Stromal cell of bone marrow (primary cell): ENCODE data around the gene ZNF320.
"Not testable (repeated sequence)": the region's sequence is repeated elsewhere in the genome, so short reads cannot be mapped to it uniquely, and the experiment has no call there.

Experiments used
- DNase-seq: peaks from one replicate; pipeline ENCODE4 v3.0.0-alpha.2; 2012; ENCODE audit warnings: low read depth

The ZNF320 gene

GRCh38 chr19:52897138-52897935, at the start of gene ZNF320:
Gene ZNF320 (minus strand): TSS chr19:52897635. CDS start chr19:52890255, 7,380 bp downstream.
- peak; percentile 87 for DNase-seq

DNA sequence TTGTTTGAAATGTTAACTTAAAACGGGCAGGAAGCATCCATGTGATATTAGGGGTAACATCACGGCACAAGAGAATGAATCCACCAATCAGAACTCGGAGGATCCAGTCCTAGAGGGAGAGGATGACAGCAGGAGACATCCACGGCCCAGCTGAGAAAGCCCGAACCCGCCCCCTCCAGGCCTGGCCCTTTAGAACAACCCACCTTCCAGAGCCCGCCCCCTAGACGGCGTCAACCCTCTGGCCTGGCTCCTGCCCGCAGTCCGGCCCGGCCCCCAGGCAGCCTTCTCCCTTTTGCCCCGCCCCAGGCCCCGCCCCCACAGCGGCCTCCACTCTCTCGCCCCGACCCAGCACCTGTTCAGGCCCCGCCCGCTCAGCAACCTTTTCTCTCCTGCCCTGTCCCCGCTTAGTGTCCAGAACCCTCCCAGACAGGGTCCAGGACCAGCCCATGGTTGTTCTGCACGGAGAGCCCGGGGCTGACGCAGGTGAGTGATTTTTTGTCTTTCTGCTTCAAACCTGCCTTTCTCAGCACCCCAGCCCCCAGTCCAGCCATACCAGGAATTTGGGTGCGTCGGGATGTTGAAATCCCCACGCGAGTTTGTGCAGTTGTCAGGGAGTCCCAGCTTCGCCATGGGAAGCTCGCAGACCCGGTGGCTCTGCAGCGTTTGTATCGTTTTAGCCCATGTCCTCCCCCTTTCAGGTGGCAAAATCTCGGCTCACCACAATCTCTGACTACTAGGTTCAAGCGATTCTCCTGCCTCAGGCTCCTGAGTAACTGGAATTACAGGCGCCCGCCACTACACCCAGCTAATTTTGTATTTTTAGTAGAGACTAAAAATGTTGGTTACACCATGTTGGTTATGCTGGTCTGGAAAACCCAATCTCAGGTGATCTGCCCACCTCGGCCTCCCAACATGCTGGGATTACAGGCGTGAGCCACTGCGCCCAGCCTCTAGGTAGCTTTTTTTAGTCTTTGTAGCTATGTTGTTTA, 49.2 kb upstream of the ZNF320 start:
- DNase-seq, result no peak

DNA sequence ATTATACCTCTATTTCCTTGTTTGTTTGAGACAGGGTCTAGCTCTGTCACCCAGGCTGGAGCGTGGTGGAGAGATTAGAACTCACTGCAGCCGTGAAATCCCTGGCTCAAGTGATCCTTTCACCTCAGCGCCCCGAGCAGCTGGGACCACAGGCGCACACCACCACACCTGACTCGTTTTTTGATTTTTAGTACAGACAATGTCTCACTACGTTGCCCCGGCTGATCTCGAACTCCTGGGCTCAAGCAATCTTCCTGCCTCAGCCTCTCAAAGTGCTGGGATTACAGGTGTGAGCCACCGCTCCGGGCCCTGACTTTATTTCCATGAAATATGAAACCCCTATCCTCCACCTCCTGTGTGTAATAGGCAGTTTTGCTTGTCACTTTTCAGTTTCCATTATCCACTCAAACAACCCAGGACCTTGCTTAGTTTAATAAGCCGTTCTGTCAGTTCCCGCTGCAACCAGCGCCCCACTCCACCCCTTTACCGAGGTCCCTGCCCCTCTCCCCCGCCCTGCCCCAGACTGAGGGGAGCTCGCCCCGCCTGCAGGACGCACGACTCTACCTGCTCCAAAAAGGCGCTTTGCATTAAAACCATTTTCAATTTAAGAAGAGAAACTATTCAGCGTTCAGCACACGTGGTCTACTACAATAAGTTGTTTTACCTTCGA, 48.4 kb upstream of the ZNF320 start:
- DNase-seq, result no peak

DNA sequence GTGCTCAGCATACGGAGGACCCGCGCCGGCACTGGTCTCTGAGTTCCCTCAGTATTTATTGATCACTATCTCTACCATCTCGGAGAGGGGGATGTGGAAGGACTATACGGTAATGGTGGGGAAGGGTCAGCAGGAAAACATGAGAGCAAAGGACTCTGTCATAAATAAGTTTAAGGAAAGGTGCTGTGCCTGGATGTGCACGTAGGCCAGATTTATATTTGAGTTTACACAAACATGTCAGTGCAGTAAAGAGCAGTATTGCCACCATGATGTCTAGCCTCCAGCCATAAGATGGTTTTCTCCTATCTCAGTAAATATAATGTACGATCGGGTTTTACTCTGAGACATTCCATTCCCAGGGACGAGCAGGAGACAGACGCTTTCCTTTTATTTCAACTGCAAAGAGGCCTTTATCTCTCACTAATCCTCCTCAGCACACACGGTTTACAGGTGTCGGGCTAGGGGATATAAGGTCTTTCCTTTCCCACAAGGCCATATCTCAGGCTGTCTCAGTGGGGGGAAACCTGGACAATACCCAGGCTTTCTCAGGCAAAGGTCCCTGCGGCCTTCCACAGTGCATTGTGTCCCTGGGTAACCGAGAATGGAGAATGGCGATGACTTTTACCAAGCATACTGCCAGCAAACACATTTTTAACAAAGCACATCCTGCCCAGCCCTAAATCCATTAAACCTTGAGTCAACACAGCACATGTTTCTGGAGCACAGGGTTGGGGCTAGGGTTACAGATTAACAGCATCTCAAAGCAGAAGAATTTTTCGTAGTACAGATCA, 47.5 kb upstream of the ZNF320 start:
- DNase-seq, result not testable (repeated sequence)

- DNase-seq, result no peak
Observed at GRCh38 chr19:52943884-52944643, 46.6 kb upstream of the ZNF320 start.

- DNase-seq, result no peak
Observed at GRCh38 chr19:52943134-52943883, 45.9 kb upstream of the ZNF320 start.

GRCh38 chr19:52942386-52943133, 45.1 kb upstream of the ZNF320 start:
- peak; percentile 68 for DNase-seq

- DNase-seq, result no peak
Observed at GRCh38 chr19:52941941-52942385, 44.5 kb upstream of the ZNF320 start.

DNA sequence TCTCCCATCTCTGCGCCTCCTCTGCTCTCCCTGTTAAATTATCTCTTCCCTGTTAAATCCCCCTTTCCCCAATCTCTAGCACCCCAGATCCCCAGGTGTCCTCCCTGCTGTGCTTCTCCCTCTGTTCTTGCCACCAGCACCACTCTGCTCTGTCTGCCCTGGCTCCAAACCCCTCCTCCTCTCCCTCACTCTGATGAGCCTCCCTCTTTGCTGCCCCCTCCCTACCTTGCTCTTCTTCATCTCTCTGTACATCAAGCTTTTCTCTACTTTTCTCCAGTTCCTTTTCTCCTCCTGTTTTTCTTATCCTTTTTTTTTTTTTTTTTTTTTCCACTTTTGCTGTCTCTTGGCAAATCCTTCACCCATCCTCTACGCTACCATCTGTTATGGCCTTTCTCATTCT, 44.1 kb upstream of the ZNF320 start:
- DNase-seq, result not testable (repeated sequence)

GRCh38 chr19:52940905-52941304, 43.5 kb upstream of the ZNF320 start:
- DNase-seq, result not testable (repeated sequence)

- no peak for DNase-seq
Observed at GRCh38 chr19:52938761-52939160, 41.3 kb upstream of the ZNF320 start.

DNA sequence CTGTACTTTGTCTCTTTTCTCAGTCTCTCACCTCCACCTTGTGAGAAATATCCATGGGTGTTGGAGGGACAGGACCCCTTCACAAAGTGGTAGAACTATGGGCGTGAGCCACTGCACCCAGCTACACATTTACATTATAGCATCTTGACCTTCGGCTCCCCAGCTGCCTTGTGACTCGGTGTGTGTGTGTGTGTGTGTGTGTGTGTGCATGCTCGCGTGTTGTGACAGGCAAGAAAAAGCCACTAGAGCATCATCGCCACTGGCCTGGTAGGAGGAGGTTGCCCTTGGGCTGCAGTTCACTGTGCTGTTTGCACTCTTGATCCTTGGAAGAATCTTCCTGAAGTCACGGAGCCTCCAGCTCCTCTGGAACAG, 39.5 kb upstream of the ZNF320 start:
- no peak for DNase-seq

- DNase-seq, result no peak
Observed at GRCh38 chr19:52936151-52936953, 38.9 kb upstream of the ZNF320 start.

GRCh38 chr19:52935434-52935833, 38.0 kb upstream of the ZNF320 start:
- no peak for DNase-seq

- DNase-seq, result not testable (repeated sequence)
Observed at GRCh38 chr19:52924641-52925040, 27.2 kb upstream of the ZNF320 start.

DNA sequence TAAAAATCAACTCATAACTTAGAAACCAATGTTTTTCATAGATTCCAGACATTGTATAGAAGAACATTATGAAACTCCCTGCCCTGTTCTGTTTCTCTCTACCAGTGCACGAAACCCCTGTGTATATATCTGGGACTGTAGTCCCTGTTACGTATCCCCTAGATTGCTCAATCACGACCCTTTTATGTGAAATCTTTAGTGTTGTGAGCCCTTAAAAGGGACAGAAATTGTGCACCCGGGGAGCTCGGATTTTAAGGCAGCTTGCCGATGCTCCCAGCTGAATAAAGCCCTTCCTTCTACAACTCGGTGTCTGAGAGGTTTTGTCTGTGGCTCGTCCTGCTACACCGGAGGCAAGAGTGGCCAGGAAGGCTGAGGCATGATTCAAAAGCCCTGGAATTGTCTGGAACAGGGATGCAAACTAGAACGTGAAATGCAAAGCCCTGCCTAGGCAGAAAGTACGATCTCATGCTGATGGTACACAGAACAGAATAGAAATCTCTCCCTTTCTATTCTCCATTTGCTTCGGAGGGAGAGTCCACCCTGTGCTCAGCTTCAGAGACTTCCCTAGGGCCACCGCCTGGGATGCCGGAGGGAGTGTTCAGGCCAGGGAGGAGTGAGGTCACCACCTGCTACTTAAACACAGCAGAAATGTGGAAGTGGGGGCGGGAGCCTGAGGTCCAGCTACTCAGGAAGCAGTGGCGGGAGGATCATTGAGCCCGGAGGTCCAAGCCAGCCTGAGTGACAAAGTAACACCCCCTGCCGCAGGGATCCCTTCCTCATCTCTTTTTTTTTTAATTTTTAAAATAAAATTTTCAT, 26.6 kb upstream of the ZNF320 start:
- no peak for DNase-seq
